Smooth muscle cell (in vitro differentiated cells): ENCODE measurements around the gene BPIFB3. TPM values are rescaled to one million over a fixed set of nuclear protein-coding genes. Genes with fewer than 3 reads are reported as not detected.

ENCODE experiments used
- DNase-seq: peaks from one replicate; lab custom pipeline; 2025; ENCODE audit not compliant: unreplicated experiment; lab: John Stamatoyannopoulos, UW
- H2AFZ ChIP-seq: fragments of 200-600 bp; sonication (generic); 2 replicates; pipeline ENCODE4 v1.6.0; 2016; ENCODE audit warnings: antibody characterized with exemption, low read depth, mild to moderate bottlenecking
- H3F3A ChIP-seq: fragments of 200-600 bp; sonication (generic); 2 replicates; pipeline ENCODE4 v1.6.0; 2017; ENCODE audit warnings: antibody characterized with exemption, low read depth
- H3K27ac ChIP-seq: fragments of 200-600 bp; sonication (generic); 2 replicates; pipeline ENCODE4 v1.5.1; 2016; ENCODE audit warnings: low read depth, mild to moderate bottlenecking
- H3K27me3 ChIP-seq: fragments of 200-600 bp; sonication (generic); 2 replicates; pipeline ENCODE4 v1.6.1; 2016; ENCODE audit warnings: low read depth, mild to moderate bottlenecking
- H3K36me3 ChIP-seq: fragments of 200-600 bp; sonication (generic); 2 replicates; pipeline ENCODE4 v1.5.1; 2016; ENCODE audit warnings: low read depth
- H3K4me1 ChIP-seq: fragments of 200-600 bp; sonication (generic); 2 replicates; pipeline ENCODE4 v1.5.1; 2016; ENCODE audit warnings: low read depth
- H3K4me2 ChIP-seq: fragments of 200-600 bp; sonication (generic); 2 replicates; pipeline ENCODE4 v1.6.0; 2016; ENCODE audit warnings: mild to moderate bottlenecking
- H3K4me3 ChIP-seq: fragments of 200-600 bp; sonication (generic); 2 replicates; pipeline ENCODE4 v1.5.1; 2016; ENCODE audit warnings: mild to moderate bottlenecking
- H3K79me2 ChIP-seq: fragments of 200-600 bp; sonication (generic); 2 replicates; pipeline ENCODE4 v1.6.0; 2016; ENCODE audit warnings: low read depth, mild to moderate bottlenecking
- H3K9ac ChIP-seq: fragments of 200-600 bp; sonication (generic); 2 replicates; pipeline ENCODE4 v1.6.0; 2016; ENCODE audit warnings: low read depth
- H3K9me3 ChIP-seq: fragments of 200-600 bp; sonication (generic); replicated peaks from 2 replicates; pipeline ENCODE4 v1.5.1; 2016; ENCODE audit warnings: low read depth
- H4K20me1 ChIP-seq: fragments of 200-600 bp; sonication (generic); 2 replicates; pipeline ENCODE4 v1.6.0; 2016; ENCODE audit warnings: low read depth
- WGBS: methylation state at CpG from one replicate; pipeline ENCODE4 v1.1.7; 2016; ENCODE audit warnings: low lambda C conversion rate; 5-methylcytosine and 5-hydroxymethylcytosine counted together
- polyA plus RNA-seq: library from polyadenylated mRNA; unstranded; fragments of >200 nt; fragmentation: Nextera tagmentation; extraction: Ambion mirVana; gene quantifications from 2 replicates; pipeline ENCODE4 v1.2.1, GENCODE V29; 2016
- total RNA-seq: library from RNA; depleted of rRNA; stranded (reverse); fragments of >200 nt; gene quantifications from 2 replicates; pipeline ENCODE4 v1.2.3, GENCODE V29; 2014
- TF ChIP-seq, protein P1 (sequence below): fragments of 200-600 bp; sonication (generic); IDR thresholded peaks from 2 replicates; pipeline ENCODE4 v1.5.1; 2017; ENCODE audit warnings: borderline replicate concordance, mild to moderate bottlenecking, antibody characterized with exemption; ENCODE audit not compliant: insufficient read depth, poor library complexity, severe bottlenecking

BPIFB3 gene
- total and polyA plus RNA-seq, 2 experiments from 2014 or later = not detected

DNA sequence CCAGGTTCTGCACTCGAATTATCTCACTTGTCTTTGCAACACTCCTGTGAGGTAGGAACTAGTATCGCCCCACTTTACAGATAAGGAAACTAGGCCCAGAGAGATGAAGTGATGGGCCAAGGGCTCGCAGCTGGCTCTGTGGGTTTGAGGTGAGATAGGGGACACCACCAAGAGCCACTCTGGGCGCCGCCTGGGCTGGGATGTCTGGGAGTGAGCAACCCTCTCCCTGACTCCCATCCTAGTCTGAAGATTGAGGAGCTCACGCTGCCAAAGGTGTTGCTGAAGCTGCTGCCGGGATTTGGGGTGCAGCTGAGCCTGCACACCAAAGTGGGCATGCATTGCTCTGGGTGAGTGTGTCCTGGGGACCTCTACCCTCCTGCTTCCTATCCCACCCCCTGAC, 5.4 kb downstream of the BPIFB3 start:
- no peaks in the 10 kb centered on the region for H3K79me2 ChIP-seq

DNA sequence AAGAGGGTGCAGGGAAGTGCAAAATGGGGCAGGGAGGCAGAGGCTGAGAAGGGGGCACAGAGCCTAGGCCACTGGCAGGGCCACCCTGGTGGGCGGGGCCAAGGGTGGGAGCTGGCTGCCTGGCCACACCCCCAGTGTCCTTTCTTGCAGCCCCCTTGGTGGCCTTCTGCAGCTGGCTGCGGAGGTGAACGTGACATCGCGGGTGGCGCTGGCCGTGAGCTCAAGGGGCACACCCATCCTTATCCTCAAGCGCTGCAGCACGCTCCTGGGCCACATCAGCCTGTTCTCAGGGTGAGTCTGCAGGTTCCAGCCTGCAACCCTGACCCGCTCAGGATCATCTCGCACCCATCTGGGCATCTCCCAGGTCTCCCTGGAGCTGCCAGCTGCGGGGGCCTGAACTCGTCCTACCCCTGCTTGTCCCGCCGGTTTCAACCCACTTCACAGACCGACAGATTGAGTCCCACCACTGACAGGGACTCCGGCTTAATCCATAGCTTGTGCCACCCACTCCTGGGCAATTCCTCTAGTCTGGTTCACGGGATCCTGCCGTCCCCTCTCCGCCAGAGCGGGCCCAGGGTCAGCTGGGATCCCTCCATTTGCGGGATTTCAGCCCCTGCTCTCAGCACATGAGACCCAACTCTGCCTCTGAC, 6.2 kb downstream of the BPIFB3 start:
- H3F3A ChIP-seq = no peaks in the 10 kb centered on the region
- H3K4me2 ChIP-seq = no peak overlapping the region
- no peak overlapping the region for H3K27ac ChIP-seq
- no peak overlapping the region for H3K4me3 ChIP-seq
- DNase-seq = no peak
- H3K36me3 ChIP-seq = no peaks in the 10 kb centered on the region
- H3K4me1 ChIP-seq = no peaks in the 10 kb centered on the region
- no peak overlapping the region for H2AFZ ChIP-seq
- whole genome bisulfite sequencing = 95% methylated on average over 22 of the region's 22 CpGs
- H3K9ac ChIP-seq = no peak overlapping the region
- H4K20me1 ChIP-seq = no peaks in the 10 kb centered on the region
- no peaks in the 10 kb centered on the region for H3K79me2 ChIP-seq
- no peaks in the 10 kb centered on the region for H3K27me3 ChIP-seq
- H3K9me3 ChIP-seq = no peaks in the 10 kb centered on the region
- TF ChIP-seq, protein P1, sequence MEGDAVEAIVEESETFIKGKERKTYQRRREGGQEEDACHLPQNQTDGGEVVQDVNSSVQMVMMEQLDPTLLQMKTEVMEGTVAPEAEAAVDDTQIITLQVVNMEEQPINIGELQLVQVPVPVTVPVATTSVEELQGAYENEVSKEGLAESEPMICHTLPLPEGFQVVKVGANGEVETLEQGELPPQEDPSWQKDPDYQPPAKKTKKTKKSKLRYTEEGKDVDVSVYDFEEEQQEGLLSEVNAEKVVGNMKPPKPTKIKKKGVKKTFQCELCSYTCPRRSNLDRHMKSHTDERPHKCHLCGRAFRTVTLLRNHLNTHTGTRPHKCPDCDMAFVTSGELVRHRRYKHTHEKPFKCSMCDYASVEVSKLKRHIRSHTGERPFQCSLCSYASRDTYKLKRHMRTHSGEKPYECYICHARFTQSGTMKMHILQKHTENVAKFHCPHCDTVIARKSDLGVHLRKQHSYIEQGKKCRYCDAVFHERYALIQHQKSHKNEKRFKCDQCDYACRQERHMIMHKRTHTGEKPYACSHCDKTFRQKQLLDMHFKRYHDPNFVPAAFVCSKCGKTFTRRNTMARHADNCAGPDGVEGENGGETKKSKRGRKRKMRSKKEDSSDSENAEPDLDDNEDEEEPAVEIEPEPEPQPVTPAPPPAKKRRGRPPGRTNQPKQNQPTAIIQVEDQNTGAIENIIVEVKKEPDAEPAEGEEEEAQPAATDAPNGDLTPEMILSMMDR = no peak

More for the DNA sequence above, 5.4 kb downstream of the BPIFB3 start:
- Histone ChIP-seq H3K4me2 (no peak overlapping the region), H2AFZ (no peak overlapping the region), H3K27me3 (no peaks in the 10 kb centered on the region), H4K20me1 (no peaks in the 10 kb centered on the region), H3K27ac (no peak overlapping the region), H3K9ac (no peak overlapping the region), H3F3A (no peaks in the 10 kb centered on the region), H3K4me1 (no peaks in the 10 kb centered on the region), H3K4me3 (no peak overlapping the region), H3K36me3 (no peaks in the 10 kb centered on the region), H3K9me3 (no peaks in the 10 kb centered on the region)
- TF ChIP-seq, protein P1 = no peak
- DNase-seq = no peak
- whole genome bisulfite sequencing = 68% methylated on average over 7 of the region's 7 CpGs

DNA sequence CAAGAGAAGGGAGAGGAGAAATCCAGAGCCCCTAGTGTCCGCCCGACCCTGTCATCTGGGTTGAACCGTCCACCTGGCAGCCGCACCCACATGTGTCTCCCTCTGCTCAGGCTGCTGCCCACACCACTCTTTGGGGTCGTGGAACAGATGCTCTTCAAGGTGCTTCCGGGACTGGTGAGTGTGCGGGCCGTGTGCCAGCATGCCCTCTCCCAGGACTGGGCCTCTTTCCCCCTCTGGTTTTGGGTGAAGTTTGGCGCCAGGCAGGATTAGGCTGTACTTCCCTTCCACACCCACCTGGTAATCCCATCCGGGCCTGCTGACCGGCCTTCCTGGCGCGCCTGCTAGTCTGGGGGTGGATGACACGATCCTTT, 7.9 kb downstream of the BPIFB3 start:
- H3K27me3 ChIP-seq = no peaks in the 10 kb centered on the region
- H3K36me3 ChIP-seq = no peaks in the 10 kb centered on the region
- no peak overlapping the region for H3K27ac ChIP-seq
- H3K4me3 ChIP-seq = no peak overlapping the region
- no peak for DNase-seq
- WGBS = 90% methylated on average over 14 of the region's 14 CpGs
- H3F3A ChIP-seq = no peaks in the 10 kb centered on the region
- no peaks in the 10 kb centered on the region for H4K20me1 ChIP-seq
- no peaks in the 10 kb centered on the region for H3K9me3 ChIP-seq
- TF ChIP-seq, protein P1 = no peak
- no peak overlapping the region for H3K4me2 ChIP-seq
- H3K79me2 ChIP-seq = no peaks in the 10 kb centered on the region
- no peak overlapping the region for H2AFZ ChIP-seq
- H3K4me1 ChIP-seq = no peaks in the 10 kb centered on the region
- no peak overlapping the region for H3K9ac ChIP-seq

DNA sequence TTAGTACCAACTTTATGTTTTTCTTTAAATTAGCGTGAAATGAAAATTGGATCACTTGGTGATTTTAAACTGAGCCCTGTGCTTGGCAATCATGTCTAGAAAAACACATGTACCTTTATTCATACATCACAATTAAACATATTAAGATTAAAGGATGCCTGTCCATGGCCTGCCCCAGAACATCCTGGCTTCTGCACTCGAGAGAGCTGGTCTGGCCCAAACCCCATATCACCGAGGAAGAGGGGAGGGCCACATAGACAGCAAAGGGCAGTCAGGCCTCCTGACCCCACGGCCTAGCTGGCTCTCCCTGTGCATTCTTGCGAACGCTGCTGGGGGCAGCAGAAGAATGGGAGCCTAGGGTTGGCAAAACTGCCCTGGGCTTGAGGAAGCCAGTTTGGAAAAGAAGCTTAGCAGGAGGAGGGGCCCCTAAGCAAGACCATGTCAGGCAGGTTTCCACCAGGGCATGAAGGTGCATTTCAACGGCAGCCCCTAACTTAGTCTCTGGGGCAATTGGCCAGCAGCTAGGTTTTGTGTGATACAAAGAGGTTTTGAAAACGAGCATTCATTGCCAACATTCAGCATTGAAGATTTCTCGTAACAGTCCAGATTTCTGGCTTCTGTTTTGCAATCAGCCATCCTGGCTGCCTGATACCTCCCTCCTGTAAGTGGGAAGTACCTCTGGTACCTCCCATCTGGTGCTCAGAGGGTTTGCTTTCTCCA, 8.6 kb downstream of the BPIFB3 start:
- Histone ChIP-seq H3K9me3 (no peaks in the 10 kb centered on the region), H3K27ac (no peak overlapping the region), H3K79me2 (no peaks in the 10 kb centered on the region), H3K4me3 (no peak overlapping the region), H3F3A (no peaks in the 10 kb centered on the region), H3K9ac (no peak overlapping the region), H2AFZ (no peak overlapping the region), H4K20me1 (no peaks in the 10 kb centered on the region), H3K4me1 (no peaks in the 10 kb centered on the region), H3K27me3 (no peaks in the 10 kb centered on the region), H3K36me3 (no peaks in the 10 kb centered on the region), H3K4me2 (no peak overlapping the region)
- 78% methylated on average over 9 of the region's 9 CpGs for WGBS
- DNase-seq = no peak
- TF ChIP-seq, protein P1 = no peak
